Measurements from ENCODE around the gene TRMT10A. TPM values are rescaled to one million over a fixed set of nuclear protein-coding genes. Genes with fewer than 3 reads are reported as not detected.

Gene TRMT10A
- total RNA-seq, 1 donor = 14.5 TPM

GRCh38 chr4:99610605-99611175, 46.9 kb upstream of the TRMT10A start:
- Histone ChIP-seq H3K27ac (ENCODE audit: low read depth, low read length) (no peak overlapping the region), H3K36me3 (ENCODE audit: insufficient read depth, low read length) (no peaks in the 10 kb centered on the region)
- no peak for DNase-seq (ENCODE audit: insufficient read length, low spot score, missing footprints)

GRCh38 chr4:99608417-99608816, 44.6 kb upstream of the TRMT10A start:
- TF ChIP-seq, protein P1, sequence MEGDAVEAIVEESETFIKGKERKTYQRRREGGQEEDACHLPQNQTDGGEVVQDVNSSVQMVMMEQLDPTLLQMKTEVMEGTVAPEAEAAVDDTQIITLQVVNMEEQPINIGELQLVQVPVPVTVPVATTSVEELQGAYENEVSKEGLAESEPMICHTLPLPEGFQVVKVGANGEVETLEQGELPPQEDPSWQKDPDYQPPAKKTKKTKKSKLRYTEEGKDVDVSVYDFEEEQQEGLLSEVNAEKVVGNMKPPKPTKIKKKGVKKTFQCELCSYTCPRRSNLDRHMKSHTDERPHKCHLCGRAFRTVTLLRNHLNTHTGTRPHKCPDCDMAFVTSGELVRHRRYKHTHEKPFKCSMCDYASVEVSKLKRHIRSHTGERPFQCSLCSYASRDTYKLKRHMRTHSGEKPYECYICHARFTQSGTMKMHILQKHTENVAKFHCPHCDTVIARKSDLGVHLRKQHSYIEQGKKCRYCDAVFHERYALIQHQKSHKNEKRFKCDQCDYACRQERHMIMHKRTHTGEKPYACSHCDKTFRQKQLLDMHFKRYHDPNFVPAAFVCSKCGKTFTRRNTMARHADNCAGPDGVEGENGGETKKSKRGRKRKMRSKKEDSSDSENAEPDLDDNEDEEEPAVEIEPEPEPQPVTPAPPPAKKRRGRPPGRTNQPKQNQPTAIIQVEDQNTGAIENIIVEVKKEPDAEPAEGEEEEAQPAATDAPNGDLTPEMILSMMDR (IDR thresholded peaks at IDR 0.05; ENCODE audit: extremely low read depth, low read depth, low read length) = no peak
- Histone ChIP-seq H3K4me3 (ENCODE audit: insufficient read depth, low read length) (no peak overlapping the region), H3K27ac (ENCODE audit: low read depth, low read length) (no peak overlapping the region), H4K20me1 (ENCODE audit: insufficient read depth, low read length) (no peaks in the 10 kb centered on the region), H3K27me3 (ENCODE audit: insufficient read depth, low read length) (no peaks in the 10 kb centered on the region), H3K36me3 (ENCODE audit: insufficient read depth, low read length) (no peaks in the 10 kb centered on the region), H3K79me2 (ENCODE audit: insufficient read depth, low read length) (no peaks in the 10 kb centered on the region), H3K9me3 (ENCODE audit: low read depth, low read length) (no peaks in the 10 kb centered on the region), H2AFZ (ENCODE audit: low read length) (no peak overlapping the region), H3K4me2 (ENCODE audit: insufficient read depth, low read length) (no peak overlapping the region), H3K4me1 (ENCODE audit: insufficient read depth, low read length) (no peaks in the 10 kb centered on the region)
- DNase-seq (ENCODE audit: insufficient read length, low spot score, missing footprints) = no peak

More at GRCh38 chr4:99610605-99611175, 46.9 kb upstream of the TRMT10A start:
- Histone ChIP-seq H3K4me3 (ENCODE audit: insufficient read depth, low read length) (no peak overlapping the region), H3K4me1 (ENCODE audit: insufficient read depth, low read length) (no peaks in the 10 kb centered on the region), H3K79me2 (ENCODE audit: insufficient read depth, low read length) (no peaks in the 10 kb centered on the region), H3K9me3 (ENCODE audit: low read depth, low read length) (no peaks in the 10 kb centered on the region), H3K4me2 (ENCODE audit: insufficient read depth, low read length) (no peak overlapping the region), H2AFZ (ENCODE audit: low read length) (no peak overlapping the region), H4K20me1 (ENCODE audit: insufficient read depth, low read length) (no peaks in the 10 kb centered on the region), H3K27me3 (ENCODE audit: insufficient read depth, low read length) (no peaks in the 10 kb centered on the region)
- TF ChIP-seq, protein P1 (IDR thresholded peaks at IDR 0.05; ENCODE audit: extremely low read depth, low read depth, low read length) = no peak

GRCh38 chr4:99606716-99607115, 42.9 kb upstream of the TRMT10A start:
- H3K36me3 ChIP-seq (ENCODE audit: insufficient read depth, low read length) = no peaks in the 10 kb centered on the region
- no peaks in the 10 kb centered on the region for H3K27me3 ChIP-seq (ENCODE audit: insufficient read depth, low read length)
- H3K4me1 ChIP-seq (ENCODE audit: insufficient read depth, low read length) = no peaks in the 10 kb centered on the region
- TF ChIP-seq, protein P1 (IDR thresholded peaks at IDR 0.05; ENCODE audit: extremely low read depth, low read depth, low read length) = no peak
- no peak overlapping the region for H2AFZ ChIP-seq (ENCODE audit: low read length)
- H4K20me1 ChIP-seq (ENCODE audit: insufficient read depth, low read length) = no peaks in the 10 kb centered on the region
- no peak overlapping the region for H3K4me2 ChIP-seq (ENCODE audit: insufficient read depth, low read length)
- H3K4me3 ChIP-seq (ENCODE audit: insufficient read depth, low read length) = no peak overlapping the region
- DNase-seq (ENCODE audit: insufficient read length, low spot score, missing footprints) = no peak
- H3K27ac ChIP-seq (ENCODE audit: low read depth, low read length) = no peak overlapping the region
- H3K9me3 ChIP-seq (ENCODE audit: low read depth, low read length) = no peaks in the 10 kb centered on the region
- no peaks in the 10 kb centered on the region for H3K79me2 ChIP-seq (ENCODE audit: insufficient read depth, low read length)

DNA sequence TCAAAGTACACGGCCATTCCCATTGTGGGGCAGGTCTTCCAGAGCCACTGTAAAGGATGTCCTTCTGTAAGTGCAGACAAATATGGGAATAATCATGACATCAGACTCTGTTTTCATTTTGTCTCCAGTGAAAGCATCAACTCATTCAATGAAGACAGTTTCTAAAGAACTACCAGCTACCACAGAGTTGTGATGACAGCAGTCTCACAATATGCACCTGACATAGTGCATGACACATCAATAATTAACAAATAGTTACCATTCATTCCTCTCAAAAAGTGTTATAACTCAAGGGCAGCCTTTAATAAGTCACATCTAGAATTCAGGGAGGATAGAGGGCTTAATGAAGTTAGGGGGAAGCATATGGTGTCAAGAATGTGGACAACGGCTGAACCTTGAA, 31.0 kb upstream of the TRMT10A start:
- Histone ChIP-seq H3K4me3 (ENCODE audit: insufficient read depth, low read length) (no peak overlapping the region), H4K20me1 (ENCODE audit: insufficient read depth, low read length) (no peaks in the 10 kb centered on the region), H3K4me2 (ENCODE audit: insufficient read depth, low read length) (no peak overlapping the region), H2AFZ (ENCODE audit: low read length) (no peak overlapping the region), H3K36me3 (ENCODE audit: insufficient read depth, low read length) (no peaks in the 10 kb centered on the region), H3K79me2 (ENCODE audit: insufficient read depth, low read length) (no peaks in the 10 kb centered on the region), H3K4me1 (ENCODE audit: insufficient read depth, low read length) (no peaks in the 10 kb centered on the region), H3K27ac (ENCODE audit: low read depth, low read length) (no peak overlapping the region), H3K27me3 (ENCODE audit: insufficient read depth, low read length) (no peaks in the 10 kb centered on the region), H3K9me3 (ENCODE audit: low read depth, low read length) (no peaks in the 10 kb centered on the region)
- DNase-seq (ENCODE audit: insufficient read length, low spot score, missing footprints) = no peak
- TF ChIP-seq, protein P1 (IDR thresholded peaks at IDR 0.05; ENCODE audit: extremely low read depth, low read depth, low read length) = no peak
